ENCODE measurements around the gene FAIM.
"Not testable (repeated sequence)": the region's sequence is repeated elsewhere in the genome, so short reads cannot be mapped to it uniquely, and the experiment has no call there.

The FAIM gene

GRCh38 chr3:138604106-138604595 lies 4.4 kb upstream of the FAIM start:
- DNase-seq: not testable (repeated sequence)

GRCh38 chr3:138609898-138610266 lies 1.3 kb downstream of the FAIM start:
- no peak for DNase-seq

DNA sequence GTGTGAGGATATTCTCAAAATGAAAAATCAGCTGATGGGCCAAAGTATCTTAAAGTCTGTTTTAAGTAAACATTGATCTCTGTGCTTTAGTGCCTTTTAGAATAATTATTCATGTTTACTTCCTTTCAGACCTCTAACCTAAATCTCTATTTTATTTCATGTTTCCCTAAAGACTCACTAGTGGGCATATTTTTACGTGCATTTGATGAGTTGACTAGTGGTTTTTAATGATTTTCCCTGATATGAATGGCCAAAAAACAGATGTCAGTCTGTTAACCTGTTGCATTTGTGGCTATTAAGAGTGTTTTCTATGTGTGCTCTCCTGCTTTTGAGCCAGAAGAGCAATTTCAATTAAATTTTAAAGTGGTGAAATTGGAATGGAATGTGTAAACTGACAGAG lies 6.9 kb downstream of the FAIM start:
- DNase-seq: no peak

DNA sequence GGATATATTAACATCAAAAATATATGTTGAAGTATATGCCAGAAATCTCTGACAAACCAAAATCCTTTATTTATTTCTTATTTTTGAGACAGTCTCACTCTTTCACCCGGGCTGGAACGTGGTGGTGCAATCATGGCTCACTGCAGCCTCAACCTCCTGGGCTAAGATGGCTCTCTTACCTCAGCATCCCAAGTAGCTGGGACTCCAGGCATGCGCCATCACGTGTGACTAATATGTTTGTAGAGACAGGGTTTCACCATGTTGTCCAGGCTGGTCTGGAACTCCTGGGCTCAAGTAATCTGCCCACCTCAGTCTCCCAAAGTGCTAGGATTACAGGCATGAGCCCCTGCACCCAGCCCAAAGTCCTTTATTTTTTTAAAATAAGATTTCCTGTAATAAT lies 11.9 kb downstream of the FAIM start:
- no peak for DNase-seq

GRCh38 chr3:138624518-138624917 lies 15.9 kb downstream of the FAIM start:
- no peak for DNase-seq

- DNase-seq: no peak
Observed at GRCh38 chr3:138625707-138626365, 17.3 kb downstream of the FAIM start.

DNA sequence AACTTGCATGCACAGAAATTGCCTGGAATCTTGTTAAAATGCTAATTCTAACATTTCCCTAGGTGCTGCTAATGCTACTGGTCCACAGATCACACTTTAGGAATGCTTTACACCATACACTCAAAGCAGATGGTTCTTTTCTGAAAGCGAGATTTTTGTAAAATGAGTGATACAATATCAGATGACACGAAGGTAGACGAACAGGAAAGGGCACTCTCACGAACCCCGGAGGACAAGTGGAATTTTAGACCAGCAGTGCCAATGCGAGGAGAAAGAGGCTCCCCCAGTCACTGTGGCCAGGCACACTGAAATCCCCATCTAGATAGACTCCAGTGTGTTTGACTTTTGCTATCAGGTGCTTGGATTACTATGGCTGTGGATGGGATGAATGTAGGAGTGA lies 21.0 kb downstream of the FAIM start:
- DNase-seq: no peak

- DNase-seq: no peak
Observed at GRCh38 chr3:138638641-138639040, 30.1 kb downstream of the FAIM start.

DNA sequence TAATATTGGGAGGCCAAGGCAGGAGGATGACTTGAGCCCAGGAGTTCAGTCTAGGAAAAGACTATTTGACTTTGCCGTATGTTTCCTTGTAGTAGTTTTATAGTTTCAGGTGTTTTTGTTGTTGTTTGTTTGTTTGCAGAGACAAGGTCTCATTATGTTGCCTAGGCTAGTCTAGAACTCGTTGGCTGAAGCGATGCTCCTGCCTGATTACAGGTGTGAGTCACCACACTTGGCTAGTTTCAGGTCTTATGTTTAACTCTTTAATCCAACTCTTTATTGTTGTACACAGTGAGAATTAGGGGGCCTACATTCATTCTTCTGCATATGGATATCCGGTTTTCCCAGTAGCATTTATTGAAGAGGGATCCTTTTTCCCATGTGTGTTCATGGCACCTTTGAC lies 32.0 kb downstream of the FAIM start:
- DNase-seq: no peak

DNA sequence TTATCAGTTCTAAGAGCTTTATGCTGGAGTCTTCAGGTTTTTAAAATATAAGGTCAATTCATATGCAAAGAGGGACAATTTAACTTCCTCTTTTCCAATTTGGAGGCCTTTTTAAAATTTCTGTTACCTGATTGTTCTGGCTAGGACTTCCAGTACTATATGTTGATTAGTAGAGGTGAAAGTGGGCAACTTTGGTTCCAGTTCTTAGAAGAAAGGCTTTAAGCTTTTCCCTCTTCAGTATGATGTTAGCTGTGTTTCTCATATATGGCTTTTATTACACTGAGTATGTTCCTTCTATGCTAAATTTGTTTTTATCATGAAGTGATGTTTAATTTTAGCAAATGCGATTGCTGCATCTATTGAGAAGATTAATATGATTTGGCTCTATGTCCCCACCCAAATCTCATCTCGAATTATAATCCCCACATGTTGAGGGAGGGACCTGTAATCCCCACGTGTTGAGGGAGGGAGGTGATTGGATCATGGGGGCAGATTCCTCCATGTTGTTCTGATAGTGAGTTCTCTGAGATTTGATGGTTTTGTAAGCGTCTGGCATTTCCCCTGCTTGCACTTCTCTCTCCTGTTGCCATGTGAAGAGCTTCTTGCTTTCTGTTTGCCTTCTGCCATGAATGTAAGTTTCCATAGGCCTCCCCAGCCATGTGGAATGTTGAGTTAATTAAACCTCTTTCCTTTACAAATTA lies 33.8 kb downstream of the FAIM start:
- no peak for DNase-seq

GRCh38 chr3:138642927-138643253 lies 34.3 kb downstream of the FAIM start:
- no peak for DNase-seq

DNA sequence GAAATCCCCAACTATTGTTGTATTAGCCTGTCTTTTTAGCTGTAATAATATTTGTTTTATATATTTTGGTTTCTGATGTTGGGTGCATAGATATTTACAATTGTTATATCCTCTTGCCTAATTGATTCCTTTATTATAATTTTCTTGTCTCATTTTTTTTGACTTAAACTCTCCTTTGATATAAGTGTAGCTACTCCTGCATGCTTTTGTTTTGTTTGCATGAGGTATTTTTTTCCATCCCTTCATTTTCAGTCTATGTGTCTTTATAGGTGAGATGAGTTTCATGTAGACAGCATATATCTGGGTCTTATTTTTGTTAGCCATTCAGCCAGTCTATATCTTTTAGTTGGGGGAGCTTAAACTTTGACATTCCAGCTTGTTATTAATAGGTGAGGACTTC lies 37.4 kb downstream of the FAIM start:
- DNase-seq: no peak

DNA sequence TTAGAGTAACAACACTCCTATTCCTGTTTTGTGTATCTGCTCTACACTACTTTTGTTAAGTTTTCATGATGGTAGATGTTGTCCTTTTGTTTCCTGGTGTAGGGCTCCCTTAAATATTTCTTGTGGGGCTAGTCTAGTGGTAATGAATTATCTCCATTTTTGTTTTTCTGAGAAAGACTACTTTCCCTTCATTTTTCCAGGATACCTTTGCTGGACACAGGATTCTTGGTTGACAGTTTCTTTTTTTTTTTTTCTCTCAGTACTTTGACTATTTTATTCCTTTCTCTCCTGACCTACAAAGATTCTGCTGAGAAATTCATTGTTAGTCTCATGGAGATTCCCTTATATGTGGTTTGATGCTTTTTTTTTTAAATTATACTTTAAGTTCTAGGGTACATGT lies 37.9 kb downstream of the FAIM start:
- DNase-seq: no peak

- no peak for DNase-seq
Observed at GRCh38 chr3:138649134-138649533, 40.6 kb downstream of the FAIM start.

- no peak for DNase-seq
Observed at GRCh38 chr3:138653567-138653966, 45.0 kb downstream of the FAIM start.

DNA sequence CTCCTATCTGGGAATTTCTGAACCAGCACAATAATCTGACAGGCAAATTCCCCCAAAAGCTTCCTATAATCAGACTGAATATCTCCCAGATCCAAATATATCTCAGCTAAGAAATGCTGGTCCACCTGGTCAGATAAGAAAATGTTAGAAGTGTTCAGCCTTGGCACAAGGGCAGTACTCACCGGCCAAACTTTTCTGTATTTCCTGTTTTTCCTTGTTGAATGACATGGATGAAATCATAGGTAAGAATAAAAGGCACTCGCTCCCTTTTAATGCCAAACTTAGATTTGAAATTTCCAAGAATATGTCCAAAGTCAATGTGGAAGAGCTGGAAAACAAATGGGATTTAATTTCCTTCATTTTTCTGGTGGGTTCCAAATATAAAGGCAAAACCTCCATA lies 48.9 kb downstream of the FAIM start:
- DNase-seq: no peak

DNA sequence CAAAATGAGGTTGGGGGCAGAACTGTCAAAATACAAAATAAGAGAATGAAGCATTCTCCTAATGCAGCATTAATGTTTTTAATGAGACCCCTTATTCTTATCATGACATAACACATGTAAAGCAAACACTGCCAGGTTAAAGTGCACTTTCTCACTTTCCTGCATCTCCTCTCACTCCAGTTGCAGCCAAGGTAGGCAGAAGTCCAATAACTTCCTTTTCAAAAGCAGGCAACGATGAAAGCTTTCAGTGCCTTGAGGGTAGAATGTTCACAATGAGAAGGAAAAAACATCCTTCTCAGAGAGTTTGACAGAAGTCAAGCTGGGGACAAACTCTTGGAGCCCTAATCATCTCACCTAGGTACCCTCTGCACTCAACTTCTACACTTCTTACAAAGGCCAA lies 59.5 kb downstream of the FAIM start:
- no peak for DNase-seq

DNA sequence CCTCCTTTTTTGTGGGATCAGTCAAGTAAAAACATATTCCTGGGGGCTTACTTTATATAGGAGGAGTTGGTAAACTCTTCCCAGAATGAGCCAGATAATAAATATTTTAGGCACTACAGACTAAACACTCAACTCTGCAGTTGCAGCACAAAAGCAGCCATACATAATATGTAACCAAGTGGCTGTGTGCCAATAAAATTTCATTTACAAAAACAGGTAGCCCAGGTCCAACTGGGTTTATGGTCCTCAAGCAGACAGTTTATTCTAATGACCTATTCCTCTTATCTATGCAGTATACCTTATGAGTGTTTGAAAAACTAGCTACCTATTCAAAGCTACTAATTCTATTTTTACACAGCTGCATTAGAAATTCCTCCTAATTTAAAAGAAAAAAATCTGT lies 61.8 kb downstream of the FAIM start:
- DNase-seq: no peak

GRCh38 chr3:138673641-138674530 lies 65.3 kb downstream of the FAIM start:
- DNase-seq: no peak

DNA sequence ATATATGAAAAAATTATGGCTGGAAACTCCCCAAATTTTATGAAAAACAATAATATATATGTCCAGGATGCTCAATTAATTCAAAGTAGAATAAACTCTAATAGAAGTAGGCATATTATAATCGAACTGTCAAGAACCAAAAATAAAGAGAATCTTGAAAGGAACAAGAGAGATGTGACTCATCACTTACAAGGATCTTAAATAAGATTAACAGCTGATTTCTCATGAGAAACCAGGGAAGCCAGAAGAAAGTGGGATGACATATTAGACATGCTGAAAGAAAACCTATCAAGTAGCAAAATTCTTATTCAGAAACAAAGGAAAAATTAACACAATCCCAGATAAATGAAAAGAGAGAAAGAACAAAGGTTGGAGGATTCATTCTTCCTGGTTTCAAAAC lies 66.8 kb downstream of the FAIM start:
- no peak for DNase-seq

DNA sequence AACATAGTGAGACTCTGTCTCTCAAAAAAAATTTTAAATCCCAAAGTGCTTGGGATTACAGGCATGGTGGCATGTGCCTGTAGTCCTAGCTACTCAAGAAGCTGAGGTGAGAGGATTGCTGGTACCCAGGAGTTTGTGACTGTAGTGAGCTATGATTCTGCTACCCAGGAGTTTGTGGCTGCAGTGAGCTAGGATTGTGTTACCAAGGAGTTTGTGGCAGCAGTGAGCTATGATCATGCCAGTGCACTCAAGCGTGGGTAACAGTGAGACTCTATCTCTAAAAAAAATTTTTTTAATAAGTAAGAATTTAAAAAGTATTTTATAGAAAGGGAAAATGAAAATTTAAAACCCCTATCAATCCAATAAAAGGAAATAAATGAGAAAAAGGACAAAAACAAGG lies 69.5 kb downstream of the FAIM start:
- DNase-seq: no peak

DNA sequence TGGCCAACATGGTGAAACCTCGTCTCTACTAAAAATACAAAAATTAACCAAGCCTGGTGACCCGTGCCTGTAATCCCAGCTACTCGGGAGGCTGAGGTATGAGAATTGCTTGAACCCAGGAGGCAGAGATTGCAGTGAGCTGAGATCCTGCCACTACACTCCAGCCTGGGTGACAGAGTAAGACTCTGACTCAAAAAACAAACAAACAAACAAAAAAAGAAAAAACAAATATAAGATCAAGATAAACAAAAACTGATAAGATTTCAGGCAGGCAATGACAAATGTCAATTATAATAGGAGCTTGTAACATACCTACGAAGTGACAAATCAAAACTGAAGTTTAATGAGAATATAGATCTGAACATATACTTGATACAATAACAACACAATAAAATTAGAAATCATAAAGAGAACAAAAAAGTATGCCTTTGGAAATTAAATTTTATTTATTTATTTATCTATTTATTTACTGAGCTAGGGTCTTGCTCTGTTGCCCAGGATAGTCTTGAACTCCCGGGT lies 70.4 kb downstream of the FAIM start:
- no peak for DNase-seq

GRCh38 chr3:138680974-138681373 lies 72.4 kb downstream of the FAIM start:
- DNase-seq: not testable (repeated sequence)

Measured in T-helper 9 cell (primary cell).